MM.1S (cell line): Measurements from ENCODE around the gene BFAR.

Experiments used
- EZH2 ChIP-seq: fragments of 300-600 bp; sonication (generic); optimal IDR thresholded peaks from 2 replicates; pipeline ENCODE3; 2017; ENCODE audit warnings: low read depth, mild to moderate bottlenecking, antibody characterized with exemption, low read length, mixed read lengths
- EZH2phosphoT487 ChIP-seq: fragments of 300-600 bp; sonication (generic); IDR thresholded peaks from 2 replicates; pipeline ENCODE4 v1.6.1; 2018; ENCODE audit warnings: antibody characterized with exemption, low read length
- TF ChIP-seq, protein P1 (sequence below): fragments of 300-600 bp; sonication (generic); IDR thresholded peaks from 2 replicates; pipeline ENCODE4 v1.5.1; 2016; ENCODE audit warnings: antibody characterized with exemption, low read length, mixed read lengths

DNA sequence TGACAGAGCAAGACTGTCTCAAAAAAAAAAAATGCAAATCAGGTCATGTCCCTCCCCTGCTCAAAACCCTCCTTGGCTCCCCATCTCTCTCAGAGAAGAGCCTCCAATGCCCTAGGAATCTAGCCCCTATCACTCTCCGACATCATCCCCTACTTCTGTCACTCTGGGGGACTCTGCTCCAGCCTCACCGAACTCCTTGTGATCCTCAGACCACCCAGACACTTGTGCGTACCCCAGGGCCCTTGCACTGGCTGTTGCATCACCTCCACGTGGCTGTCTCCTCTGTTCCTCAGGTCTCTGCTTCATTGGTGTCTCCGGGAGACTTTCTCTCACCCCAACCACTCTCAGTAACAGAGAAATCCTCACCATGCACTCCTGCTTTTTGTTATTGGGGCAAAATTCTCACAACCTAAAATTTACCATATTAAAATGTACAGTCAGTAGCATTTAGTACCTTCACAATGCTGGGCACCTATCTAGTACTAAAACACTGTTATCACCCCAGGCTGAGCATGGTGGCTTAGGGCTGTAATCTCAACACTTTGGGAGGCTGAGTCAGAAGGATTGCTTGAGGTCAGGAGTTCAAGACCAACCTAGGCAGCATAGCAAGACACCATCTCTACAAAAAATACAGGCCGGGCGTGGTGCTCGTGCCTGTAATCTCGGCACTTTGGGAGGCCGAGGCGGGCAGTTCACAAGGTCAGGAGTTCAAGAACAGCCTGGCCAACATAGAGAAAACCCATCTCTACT, 46.2 kb downstream of the BFAR start:
- TF ChIP-seq, protein P1, sequence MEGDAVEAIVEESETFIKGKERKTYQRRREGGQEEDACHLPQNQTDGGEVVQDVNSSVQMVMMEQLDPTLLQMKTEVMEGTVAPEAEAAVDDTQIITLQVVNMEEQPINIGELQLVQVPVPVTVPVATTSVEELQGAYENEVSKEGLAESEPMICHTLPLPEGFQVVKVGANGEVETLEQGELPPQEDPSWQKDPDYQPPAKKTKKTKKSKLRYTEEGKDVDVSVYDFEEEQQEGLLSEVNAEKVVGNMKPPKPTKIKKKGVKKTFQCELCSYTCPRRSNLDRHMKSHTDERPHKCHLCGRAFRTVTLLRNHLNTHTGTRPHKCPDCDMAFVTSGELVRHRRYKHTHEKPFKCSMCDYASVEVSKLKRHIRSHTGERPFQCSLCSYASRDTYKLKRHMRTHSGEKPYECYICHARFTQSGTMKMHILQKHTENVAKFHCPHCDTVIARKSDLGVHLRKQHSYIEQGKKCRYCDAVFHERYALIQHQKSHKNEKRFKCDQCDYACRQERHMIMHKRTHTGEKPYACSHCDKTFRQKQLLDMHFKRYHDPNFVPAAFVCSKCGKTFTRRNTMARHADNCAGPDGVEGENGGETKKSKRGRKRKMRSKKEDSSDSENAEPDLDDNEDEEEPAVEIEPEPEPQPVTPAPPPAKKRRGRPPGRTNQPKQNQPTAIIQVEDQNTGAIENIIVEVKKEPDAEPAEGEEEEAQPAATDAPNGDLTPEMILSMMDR: no peak
- TF ChIP-seq EZH2phosphoT487 (no peak), EZH2 (no peak)
